Tibial nerve (tissue), 4 donors: ENCODE measurements around the gene SMARCD2. TPM values are rescaled to one million over a fixed set of nuclear protein-coding genes. Genes with fewer than 3 reads are reported as not detected.
"Not testable (repeated sequence)": the region's sequence is repeated elsewhere in the genome, so short reads cannot be mapped to it uniquely, and the experiment has no call there.

Source experiments
- DNase-seq, 2 donors: peaks; one replicate each; pipeline ENCODE4 v3.0.0-alpha.2; 2019; ENCODE audit warnings: low spot score in 2 of 2
- H3K27ac ChIP-seq, 4 donors: fragments of 200-600 bp; sonication (generic) in 3 of 4; one replicate each; pipeline ENCODE4 v1.5.1; 2017 to 2019; ENCODE audit warnings: mild to moderate bottlenecking in 1 of 4
- H3K27me3 ChIP-seq, 2 donors: fragments of 200-600 bp; sonication (generic) in 1 of 2; one replicate each; pipeline versions ENCODE4 v1.5.1 to v1.6.0; 2017 to 2019
- H3K36me3 ChIP-seq, 3 donors: fragments of 200-600 bp; sonication (generic); one replicate each; pipeline ENCODE4 v1.5.1; 2018 to 2019
- H3K4me1 ChIP-seq, 4 donors: fragments of 200-600 bp; sonication (generic) in 3 of 4; one replicate each; pipeline ENCODE4 v1.5.1; 2017 to 2019
- H3K4me3 ChIP-seq, 4 donors: fragments of 200-600 bp; sonication (generic) in 3 of 4; one replicate each; pipeline ENCODE4 v1.5.1; 2017 to 2019; ENCODE audit warnings: mild to moderate bottlenecking in 1 of 4, moderate library complexity in 1 of 4
- H3K9me3 ChIP-seq, 4 donors: fragments of 200-600 bp; sonication (generic) in 3 of 4; one replicate each; pipeline ENCODE4 v1.5.1; 2017 to 2019
- EP300 ChIP-seq, 2 donors: sonication (generic); formaldehyde crosslinking; IDR thresholded peaks; one replicate each; pipeline ENCODE4 v1.6.1; 2017; ENCODE audit warnings: antibody characterized with exemption in 2 of 2, mild to moderate bottlenecking in 1 of 2
- POLR2A ChIP-seq, 2 donors: fragments of 450-650 bp; IDR thresholded peaks; one replicate each; pipeline ENCODE4 v1.6.1; 2017; ENCODE audit warnings: antibody characterized with exemption in 2 of 2, mild to moderate bottlenecking in 2 of 2, moderate library complexity in 2 of 2
- WGBS, 2 donors: methylation state at CpG; one replicate each; pipeline ENCODE4 v1.1.5; 2018; 5-methylcytosine and 5-hydroxymethylcytosine counted together
- total RNA-seq, 4 donors: library from RNA; depleted of rRNA; stranded (reverse); fragments of >200 nt; gene quantifications; one replicate each; pipeline ENCODE4 v1.1.0, GENCODE V29; 2016
- TF ChIP-seq, protein P1 (sequence below), 5 experiments: fragments of 200-600 bp in 3 of 5; fragments of 450-650 bp in 2 of 5; sonication (generic) in 3 of 5; IDR thresholded peaks; one replicate each; pipeline ENCODE4 v1.5.1; 2016 to 2019; ENCODE audit warnings: antibody characterized with exemption in 5 of 5, mild to moderate bottlenecking in 3 of 5, moderate library complexity in 2 of 5

Gene SMARCD2
- total RNA-seq, 4 donors from 2014 or later, result 241 to 402 (median 302) TPM

DNA sequence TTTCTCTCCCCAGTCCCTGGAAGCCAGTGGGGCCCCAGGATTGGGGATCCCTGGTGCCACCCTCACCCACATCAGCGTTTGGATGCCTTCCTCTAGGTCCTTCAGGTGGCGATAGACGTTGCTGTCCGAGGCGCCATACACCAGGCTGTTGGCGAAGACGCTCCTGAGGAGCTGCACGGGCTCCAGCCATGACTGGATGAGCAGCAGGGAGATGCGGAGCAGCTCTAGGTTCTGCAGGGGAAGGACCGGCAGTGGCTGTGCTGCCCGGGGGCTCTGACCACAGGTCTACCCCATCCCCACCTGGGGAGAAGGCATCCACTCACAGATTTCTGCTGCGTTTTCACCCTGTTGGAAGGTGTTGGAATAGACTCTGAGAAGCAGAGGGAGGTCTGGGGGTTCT is 38.2 kb upstream of the SMARCD2 start:
- TF ChIP-seq EP300 (IDR thresholded peaks at IDR 0.05) (no peak), POLR2A (IDR thresholded peaks at IDR 0.05) (no peak)
- TF ChIP-seq, protein P1, sequence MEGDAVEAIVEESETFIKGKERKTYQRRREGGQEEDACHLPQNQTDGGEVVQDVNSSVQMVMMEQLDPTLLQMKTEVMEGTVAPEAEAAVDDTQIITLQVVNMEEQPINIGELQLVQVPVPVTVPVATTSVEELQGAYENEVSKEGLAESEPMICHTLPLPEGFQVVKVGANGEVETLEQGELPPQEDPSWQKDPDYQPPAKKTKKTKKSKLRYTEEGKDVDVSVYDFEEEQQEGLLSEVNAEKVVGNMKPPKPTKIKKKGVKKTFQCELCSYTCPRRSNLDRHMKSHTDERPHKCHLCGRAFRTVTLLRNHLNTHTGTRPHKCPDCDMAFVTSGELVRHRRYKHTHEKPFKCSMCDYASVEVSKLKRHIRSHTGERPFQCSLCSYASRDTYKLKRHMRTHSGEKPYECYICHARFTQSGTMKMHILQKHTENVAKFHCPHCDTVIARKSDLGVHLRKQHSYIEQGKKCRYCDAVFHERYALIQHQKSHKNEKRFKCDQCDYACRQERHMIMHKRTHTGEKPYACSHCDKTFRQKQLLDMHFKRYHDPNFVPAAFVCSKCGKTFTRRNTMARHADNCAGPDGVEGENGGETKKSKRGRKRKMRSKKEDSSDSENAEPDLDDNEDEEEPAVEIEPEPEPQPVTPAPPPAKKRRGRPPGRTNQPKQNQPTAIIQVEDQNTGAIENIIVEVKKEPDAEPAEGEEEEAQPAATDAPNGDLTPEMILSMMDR (IDR thresholded peaks at IDR 0.05), result no peak
- Histone ChIP-seq H3K4me3 (no peak overlapping the region), H3K4me1 (no peaks in the 10 kb centered on the region), H3K9me3 (no peaks in the 10 kb centered on the region), H3K27ac (no peak overlapping the region), H3K27me3 (no peaks in the 10 kb centered on the region), H3K36me3 (no peaks in the 10 kb centered on the region)
- no peak for DNase-seq
- WGBS, 2 donors, result 88 to 93% methylated on average over 11 of the region's 12 CpGs

DNA sequence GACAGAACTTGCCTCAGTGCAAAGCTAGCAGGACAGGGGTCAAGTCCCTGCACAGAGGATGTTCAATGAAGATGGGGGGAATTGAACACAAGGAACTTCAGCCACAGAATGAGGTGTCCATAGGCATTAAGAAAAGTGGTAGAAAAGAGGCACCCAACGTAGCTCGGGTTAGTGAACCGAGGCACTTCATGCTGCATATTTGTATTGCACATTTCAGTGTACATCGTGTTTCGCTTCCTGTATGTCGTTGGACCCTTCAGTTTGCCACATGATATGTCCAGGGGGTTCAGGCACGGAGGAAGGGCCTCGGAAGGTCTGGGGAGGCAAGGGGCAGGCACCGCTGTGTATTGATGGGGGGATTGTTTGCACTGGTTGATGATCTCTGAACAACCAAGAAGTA is 35.9 kb upstream of the SMARCD2 start:
- not testable (repeated sequence) for DNase-seq, H3K4me3 ChIP-seq, H3K9me3 ChIP-seq, H3K4me1 ChIP-seq, H3K27me3 ChIP-seq, H3K27ac ChIP-seq, H3K36me3 ChIP-seq
- 90 to 91% methylated on average over 9 of the region's 9 CpGs for WGBS, 2 donors

DNA sequence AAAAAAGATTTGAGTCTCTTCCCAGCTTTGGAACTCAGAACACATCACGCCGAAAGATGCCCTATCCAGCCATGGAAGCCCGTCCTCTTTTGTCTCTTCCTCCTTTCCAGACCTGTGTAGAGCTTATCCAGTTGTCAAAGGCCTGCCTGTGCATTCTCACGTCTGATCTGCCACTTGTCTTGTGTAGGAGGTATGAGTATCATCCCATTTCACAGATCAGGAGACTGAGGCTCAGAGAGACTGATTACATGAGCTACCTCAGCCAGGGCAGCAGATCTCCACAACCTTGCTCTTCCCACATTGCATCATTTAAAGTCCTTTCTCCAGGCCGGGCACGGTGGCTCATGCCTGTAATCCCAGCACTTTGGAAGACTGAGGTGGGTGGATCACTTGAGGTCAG is 32.2 kb upstream of the SMARCD2 start:
- 72 to 80% methylated on average over 6 of the region's 6 CpGs for WGBS, 2 donors

DNA sequence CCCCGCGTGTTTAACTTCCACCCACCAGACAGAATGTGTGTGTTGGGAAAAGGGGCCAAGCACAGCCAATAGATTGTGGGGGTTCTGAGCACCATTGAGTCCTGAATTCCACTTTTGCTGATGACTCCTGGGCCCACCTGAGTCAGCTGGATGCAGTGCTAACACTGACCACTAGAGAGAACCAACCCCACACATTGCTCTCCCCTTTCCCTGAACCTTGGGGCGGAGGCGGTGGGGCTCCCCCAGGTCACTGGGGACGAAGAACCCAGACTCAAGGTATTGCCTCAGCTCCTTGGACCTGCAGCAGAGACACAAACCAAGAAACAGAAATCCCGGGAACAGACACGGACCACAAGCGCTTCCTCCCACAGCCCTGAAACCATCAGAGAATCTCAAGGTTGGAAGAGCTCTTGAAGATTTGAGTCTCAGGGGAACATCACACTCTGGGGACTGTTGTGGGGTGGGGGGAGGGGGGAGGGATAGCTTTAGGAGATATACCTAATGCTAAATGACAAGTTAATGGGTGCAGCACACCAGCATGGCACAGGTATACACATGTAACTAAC is 31.7 kb upstream of the SMARCD2 start:
- not testable (repeated sequence) for H3K4me1 ChIP-seq, H3K36me3 ChIP-seq, H3K4me3 ChIP-seq, DNase-seq, H3K27ac ChIP-seq, H3K27me3 ChIP-seq, H3K9me3 ChIP-seq
- 76 to 82% methylated on average over 6 of the region's 8 CpGs for WGBS, 2 donors

More for the DNA sequence above, 32.2 kb upstream of the SMARCD2 start:
- not testable (repeated sequence) for H3K9me3 ChIP-seq, H3K27ac ChIP-seq, H3K4me3 ChIP-seq, H3K4me1 ChIP-seq, DNase-seq, H3K27me3 ChIP-seq, H3K36me3 ChIP-seq

DNA sequence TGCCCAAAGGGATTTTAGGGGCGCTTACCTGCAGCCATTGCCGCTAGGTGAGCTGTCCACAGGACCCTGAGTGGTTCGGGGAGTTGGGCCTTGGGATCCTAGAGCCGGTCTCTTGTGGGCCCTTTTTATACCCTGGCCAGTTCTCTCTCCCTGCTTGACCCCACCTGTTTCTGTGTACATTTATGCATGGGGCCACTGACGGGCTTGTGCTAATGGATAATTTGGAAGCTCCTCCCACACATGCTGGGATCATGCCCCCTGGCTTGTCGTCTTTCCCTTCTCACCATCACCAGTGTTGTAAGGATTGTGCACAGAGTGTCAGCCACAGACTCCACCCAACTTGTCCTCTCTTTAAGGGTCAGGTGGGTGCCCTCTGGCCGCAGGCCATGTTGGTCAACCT is 31.1 kb upstream of the SMARCD2 start, which contains the start of gene CSH2:
TSS of gene CSH2 (minus strand) at position 101 of the 400 bp plus-strand sequence. CDS start at position 38, 63 bp downstream.
- not testable (repeated sequence) for H3K27me3 ChIP-seq, H3K4me1 ChIP-seq, DNase-seq, H3K36me3 ChIP-seq, H3K27ac ChIP-seq, H3K9me3 ChIP-seq, H3K4me3 ChIP-seq
- WGBS, 2 donors, result no CpG with 5 or more reads among the region's 7 CpGs

DNA sequence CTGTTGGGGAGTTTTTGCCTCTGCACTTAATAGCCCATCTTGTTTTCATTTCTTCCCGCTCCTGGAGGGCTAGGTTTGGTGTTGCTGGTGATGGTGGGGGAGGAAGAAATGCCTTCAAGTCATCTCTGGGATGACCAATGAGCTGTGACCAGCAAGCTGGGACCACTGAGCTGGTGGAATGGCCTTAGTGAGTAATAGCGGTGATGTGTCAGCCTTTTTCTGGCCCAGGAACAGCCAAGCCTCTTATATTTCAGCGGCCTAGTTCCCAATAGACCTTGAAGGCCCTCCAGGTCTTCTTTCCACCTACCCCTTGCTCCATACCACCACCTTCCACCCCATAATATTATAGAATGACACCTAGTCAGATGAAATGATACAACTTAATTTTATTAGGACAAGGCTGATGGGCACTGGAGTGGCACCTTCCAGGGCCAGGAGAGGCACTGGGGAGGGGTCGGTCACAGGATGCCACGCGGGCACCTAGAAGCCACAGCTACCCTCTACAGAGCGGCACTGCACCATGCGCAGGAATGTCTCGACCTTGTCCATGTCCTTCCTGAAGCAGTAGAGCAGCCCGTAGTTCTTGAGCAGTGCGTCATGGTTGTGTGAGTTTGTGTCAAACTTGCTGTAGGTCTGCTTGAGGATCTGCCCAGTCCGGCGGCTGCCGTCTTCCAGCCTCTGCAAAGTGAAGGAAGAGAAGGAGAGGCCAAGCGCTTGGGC is 29.3 kb upstream of the SMARCD2 start:
- H3K9me3 ChIP-seq, H3K4me3 ChIP-seq, DNase-seq, H3K4me1 ChIP-seq, H3K27me3 ChIP-seq, H3K27ac ChIP-seq, H3K36me3 ChIP-seq: not testable (repeated sequence)
- 88 to 92% methylated on average over 11 to 14 of the region's 15 CpGs for WGBS, 2 donors

DNA sequence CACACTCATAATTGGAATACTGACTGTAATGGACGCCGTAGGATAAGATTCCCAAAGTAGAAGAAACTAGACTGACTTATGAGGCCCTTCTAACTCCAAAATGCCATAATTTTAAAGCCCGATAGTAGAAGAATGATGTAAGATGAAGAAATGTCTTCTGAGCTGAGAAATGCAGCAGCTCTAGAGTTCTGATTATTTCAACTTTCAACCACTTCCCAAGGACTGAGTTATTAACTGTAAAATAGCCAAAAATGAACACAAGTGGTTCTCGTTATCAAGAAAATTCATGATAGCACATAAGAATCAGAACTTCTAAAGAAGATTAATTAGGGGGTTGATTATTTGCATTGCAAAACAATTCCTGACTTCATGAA is 27.8 kb upstream of the SMARCD2 start:
- not testable (repeated sequence) for DNase-seq, H3K27ac ChIP-seq, H3K36me3 ChIP-seq, H3K4me1 ChIP-seq, H3K4me3 ChIP-seq, H3K27me3 ChIP-seq, H3K9me3 ChIP-seq
- WGBS, 2 donors, result 84 to 88% methylated on average over 4 of the region's 4 CpGs

DNA sequence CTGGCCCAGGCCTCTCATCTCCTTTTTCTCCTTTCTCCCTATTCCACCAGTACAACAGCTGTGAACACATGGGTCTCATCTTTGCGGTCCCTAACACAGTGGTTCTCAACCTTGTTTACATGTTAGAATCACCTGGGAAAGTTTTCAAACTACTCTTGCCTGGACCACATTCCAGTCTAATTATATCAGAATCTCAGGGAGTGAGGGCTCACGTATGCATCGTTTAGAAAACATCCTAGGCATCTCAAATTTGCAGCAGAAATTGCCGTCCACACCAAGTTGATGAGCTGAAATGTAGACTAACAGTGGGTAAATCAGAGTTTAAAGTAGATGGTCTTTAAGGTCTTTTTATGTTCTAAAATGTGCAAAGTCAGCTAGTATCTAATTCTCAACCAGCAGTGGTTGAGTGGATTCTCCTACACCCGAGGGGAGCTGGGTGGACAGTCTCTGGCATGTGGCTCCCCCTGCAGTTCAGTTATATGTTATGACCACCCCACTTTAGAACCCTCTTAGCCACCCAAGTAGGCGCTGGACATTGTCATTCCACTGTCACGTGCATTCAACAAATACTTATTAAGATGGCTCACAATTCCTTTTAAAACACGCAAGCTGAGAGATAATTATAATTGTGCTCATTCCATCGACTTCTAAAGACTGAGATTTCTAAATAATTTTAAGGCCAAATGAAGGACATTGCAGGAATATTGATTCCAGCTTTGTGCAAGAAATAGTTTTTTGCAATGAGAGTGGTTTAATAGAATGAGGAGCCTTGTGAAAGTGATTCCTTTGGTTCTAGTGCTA is 27.2 kb upstream of the SMARCD2 start:
- WGBS, 2 donors, result 39 to 52% methylated on average over 9 of the region's 9 CpGs
- not testable (repeated sequence) for H3K27me3 ChIP-seq, H3K27ac ChIP-seq, H3K36me3 ChIP-seq, H3K9me3 ChIP-seq, DNase-seq, H3K4me1 ChIP-seq, H3K4me3 ChIP-seq
- TF ChIP-seq, protein P1 (IDR thresholded peaks at IDR 0.05), result peak in 1 of 5 experiments; percentile 7

DNA sequence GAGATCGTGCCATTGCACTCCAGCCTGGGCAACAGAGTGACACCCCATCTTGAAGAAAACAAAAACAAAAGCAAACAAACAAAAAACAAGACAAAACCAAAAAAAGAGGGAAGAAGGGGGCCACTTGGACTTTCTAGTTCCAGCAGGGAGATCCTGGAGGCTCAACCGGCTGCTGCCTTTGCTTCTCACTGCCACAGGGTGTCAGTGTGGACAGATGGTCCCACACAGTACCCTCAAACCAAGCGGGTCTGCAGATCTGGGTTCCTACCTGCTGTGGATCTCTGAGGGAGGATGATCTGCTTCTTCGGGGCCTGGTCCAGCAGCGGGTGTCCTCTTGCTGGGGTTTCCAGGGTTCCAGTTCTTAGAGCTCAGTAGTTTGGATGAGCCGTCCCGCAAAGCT is 24.1 kb upstream of the SMARCD2 start:
- not testable (repeated sequence) for H3K4me1 ChIP-seq, H3K27me3 ChIP-seq, H3K36me3 ChIP-seq, H3K9me3 ChIP-seq, DNase-seq, H3K27ac ChIP-seq, H3K4me3 ChIP-seq
- 64 to 74% methylated on average over 3 to 7 of the region's 7 CpGs for WGBS, 2 donors
